Panc1 (cell line): ENCODE data around the gene GJB3.

Experiments used
- TF ChIP-seq, protein P1 (sequence below), 2 experiments: IDR thresholded peaks; 2 replicates each; pipeline ENCODE4 v1.6.1; 2011 to 2012; ENCODE audit warnings: low read depth in 2 of 2, control low read depth in 1 of 2, low read length in 1 of 2, mild to moderate bottlenecking in 1 of 2, moderate library complexity in 1 of 2; ENCODE audit not compliant: insufficient read depth in 1 of 2
- TF ChIP-seq, protein P2 (sequence below): fragments of 450-650 bp; IDR thresholded peaks from 2 replicates; pipeline ENCODE4 v1.5.1; 2017; ENCODE audit warnings: mild to moderate bottlenecking

DNA sequence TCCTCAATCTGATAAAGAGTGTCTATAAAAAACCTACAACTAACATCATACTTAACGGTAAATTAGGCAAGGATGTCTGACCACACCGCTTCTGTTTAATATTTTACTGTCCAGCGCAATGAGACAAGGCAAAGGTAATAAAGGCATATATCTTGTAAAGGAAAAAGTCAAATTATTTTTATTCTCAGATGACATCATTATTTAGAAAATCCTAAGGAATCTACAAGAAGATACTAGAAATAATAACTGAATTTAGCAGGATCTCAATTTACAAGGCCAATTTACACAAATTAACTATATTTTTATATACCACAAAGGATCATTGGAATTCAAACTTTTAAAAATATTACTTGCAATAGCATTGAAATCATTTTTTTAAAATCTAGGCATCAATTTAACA lies 41.2 kb downstream of the GJB3 start:
- TF ChIP-seq, protein P1, sequence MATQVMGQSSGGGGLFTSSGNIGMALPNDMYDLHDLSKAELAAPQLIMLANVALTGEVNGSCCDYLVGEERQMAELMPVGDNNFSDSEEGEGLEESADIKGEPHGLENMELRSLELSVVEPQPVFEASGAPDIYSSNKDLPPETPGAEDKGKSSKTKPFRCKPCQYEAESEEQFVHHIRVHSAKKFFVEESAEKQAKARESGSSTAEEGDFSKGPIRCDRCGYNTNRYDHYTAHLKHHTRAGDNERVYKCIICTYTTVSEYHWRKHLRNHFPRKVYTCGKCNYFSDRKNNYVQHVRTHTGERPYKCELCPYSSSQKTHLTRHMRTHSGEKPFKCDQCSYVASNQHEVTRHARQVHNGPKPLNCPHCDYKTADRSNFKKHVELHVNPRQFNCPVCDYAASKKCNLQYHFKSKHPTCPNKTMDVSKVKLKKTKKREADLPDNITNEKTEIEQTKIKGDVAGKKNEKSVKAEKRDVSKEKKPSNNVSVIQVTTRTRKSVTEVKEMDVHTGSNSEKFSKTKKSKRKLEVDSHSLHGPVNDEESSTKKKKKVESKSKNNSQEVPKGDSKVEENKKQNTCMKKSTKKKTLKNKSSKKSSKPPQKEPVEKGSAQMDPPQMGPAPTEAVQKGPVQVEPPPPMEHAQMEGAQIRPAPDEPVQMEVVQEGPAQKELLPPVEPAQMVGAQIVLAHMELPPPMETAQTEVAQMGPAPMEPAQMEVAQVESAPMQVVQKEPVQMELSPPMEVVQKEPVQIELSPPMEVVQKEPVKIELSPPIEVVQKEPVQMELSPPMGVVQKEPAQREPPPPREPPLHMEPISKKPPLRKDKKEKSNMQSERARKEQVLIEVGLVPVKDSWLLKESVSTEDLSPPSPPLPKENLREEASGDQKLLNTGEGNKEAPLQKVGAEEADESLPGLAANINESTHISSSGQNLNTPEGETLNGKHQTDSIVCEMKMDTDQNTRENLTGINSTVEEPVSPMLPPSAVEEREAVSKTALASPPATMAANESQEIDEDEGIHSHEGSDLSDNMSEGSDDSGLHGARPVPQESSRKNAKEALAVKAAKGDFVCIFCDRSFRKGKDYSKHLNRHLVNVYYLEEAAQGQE (IDR thresholded peaks at IDR 0.05; ENCODE audit: insufficient read depth in 1 of 2, low read depth in 2 of 2, low read length in 1 of 2): no peak
- TF ChIP-seq, protein P2, sequence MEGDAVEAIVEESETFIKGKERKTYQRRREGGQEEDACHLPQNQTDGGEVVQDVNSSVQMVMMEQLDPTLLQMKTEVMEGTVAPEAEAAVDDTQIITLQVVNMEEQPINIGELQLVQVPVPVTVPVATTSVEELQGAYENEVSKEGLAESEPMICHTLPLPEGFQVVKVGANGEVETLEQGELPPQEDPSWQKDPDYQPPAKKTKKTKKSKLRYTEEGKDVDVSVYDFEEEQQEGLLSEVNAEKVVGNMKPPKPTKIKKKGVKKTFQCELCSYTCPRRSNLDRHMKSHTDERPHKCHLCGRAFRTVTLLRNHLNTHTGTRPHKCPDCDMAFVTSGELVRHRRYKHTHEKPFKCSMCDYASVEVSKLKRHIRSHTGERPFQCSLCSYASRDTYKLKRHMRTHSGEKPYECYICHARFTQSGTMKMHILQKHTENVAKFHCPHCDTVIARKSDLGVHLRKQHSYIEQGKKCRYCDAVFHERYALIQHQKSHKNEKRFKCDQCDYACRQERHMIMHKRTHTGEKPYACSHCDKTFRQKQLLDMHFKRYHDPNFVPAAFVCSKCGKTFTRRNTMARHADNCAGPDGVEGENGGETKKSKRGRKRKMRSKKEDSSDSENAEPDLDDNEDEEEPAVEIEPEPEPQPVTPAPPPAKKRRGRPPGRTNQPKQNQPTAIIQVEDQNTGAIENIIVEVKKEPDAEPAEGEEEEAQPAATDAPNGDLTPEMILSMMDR: no peak
